Heart left ventricle (tissue), 16 donors: Measurements from ENCODE around the gene TAF5. TPM values are rescaled to one million over a fixed set of nuclear protein-coding genes. Genes with fewer than 3 reads are reported as not detected.

Experiments used
- ATAC-seq, 4 donors: fragments of 200-7000 bp; cut with Tn5 transposase; one replicate each; pipeline ENCODE4 v1.9.1; 2020 to 2022; ENCODE audit warnings: moderate library complexity in 4 of 4, mild to moderate bottlenecking in 3 of 4, moderate number of reproducible peaks in 1 of 4
- DNase-seq, 5 donors: peaks; one replicate each; pipeline ENCODE4 v3.0.0-alpha.2; 2020
- H3K27ac ChIP-seq, 12 donors: fragments of 200-600 bp; sonication (generic) in 4 of 12; one replicate each; pipeline versions ENCODE4 v1.5.0 to v1.8.0; 2016 to 2022; ENCODE audit warnings: mild to moderate bottlenecking in 2 of 12
- H3K27me3 ChIP-seq, 9 donors: fragments of 200-600 bp; sonication (generic) in 2 of 9; one replicate each; pipeline versions ENCODE4 v1.5.1 to v1.8.0; 2016 to 2022; ENCODE audit warnings: mild to moderate bottlenecking in 3 of 9
- H3K36me3 ChIP-seq, 9 donors: fragments of 200-600 bp; sonication (generic) in 2 of 9; one replicate each; pipeline versions ENCODE4 v1.5.0 to v1.8.0; 2018 to 2022; ENCODE audit warnings: mild to moderate bottlenecking in 2 of 9
- H3K4me1 ChIP-seq, 12 donors: fragments of 200-600 bp; sonication (generic) in 4 of 12; one replicate each; pipeline versions ENCODE4 v1.5.0 to v1.8.0; 2016 to 2022; ENCODE audit warnings: mild to moderate bottlenecking in 3 of 12
- H3K4me3 ChIP-seq, 12 donors: fragments of 200-600 bp; sonication (generic) in 4 of 12; one replicate each; pipeline versions ENCODE4 v1.5.0 to v1.8.0; 2017 to 2022; ENCODE audit warnings: mild to moderate bottlenecking in 9 of 12, moderate library complexity in 4 of 12
- H3K9me3 ChIP-seq, 12 donors: fragments of 200-600 bp; sonication (generic) in 4 of 12; one replicate each; pipeline versions ENCODE4 v1.5.0 to v1.8.0; 2016 to 2022; ENCODE audit warnings: mild to moderate bottlenecking in 1 of 12
- POLR2A ChIP-seq, 2 donors: fragments of 450-650 bp; IDR thresholded peaks; one replicate each; pipeline ENCODE4 v1.6.1; 2017; ENCODE audit warnings: antibody characterized with exemption in 2 of 2, mild to moderate bottlenecking in 2 of 2, moderate library complexity in 2 of 2
- WGBS, 4 donors: extraction: QIAGEN DNeasy Blood & Tissue Kit in 2 of 4; methylation state at CpG; one replicate each; pipeline versions ENCODE4 v1.1.5 to v1.1.7; 2013 to 2018; 5-methylcytosine and 5-hydroxymethylcytosine counted together
- intact Hi-C, 10 donors: fragments of 100-400 bp; cut with DNase I; formaldehyde crosslinking; loops; one replicate each; pipeline versions ENCODE4 v1.11.1 to v1.14.2; 2022
- polyA plus RNA-seq, 2 donors: library from polyadenylated mRNA; stranded (reverse); fragments of 200-250 nt; gene quantifications; one replicate each; pipeline ENCODE4 v1.2.3, GENCODE V29; 2013
- total RNA-seq, 9 donors: library from RNA; depleted of rRNA in 2 of 9; stranded (reverse); fragments of >200 nt in 2 of 9; fragmentation: NEBNext Ultra II Directional in 3 of 9; extraction: Animal tissue kit (Norgen Biotek cat#: 25700) in 3 of 9; gene quantifications; one replicate each; pipeline versions ENCODE4 v1.1.0 to v1.2.4, GENCODE V29; 2016 to 2023
- TF ChIP-seq, protein P1 (sequence below), 12 donors: fragments of 200-600 bp; sonication (generic) in 4 of 12; IDR thresholded peaks; one replicate each; pipeline versions ENCODE4 v1.5.0 to v1.8.0; 2018 to 2022; ENCODE audit warnings: antibody characterized with exemption in 12 of 12, mild to moderate bottlenecking in 5 of 12
- donor health status: ischemic (EF 13 %, LVEDD 7.1; RV severe dilation, severe dysfunction).
- donor health status: healthy with polysubstance abuse.
- donor health status: DM: no; HTN: yes; CAD: no.
- donor health status: DM: no; HTN: no; CAD: no.
- donor health status: ischemic (EF 25% LVEDD 6.9; RV normal size, moderate dysfunction).
- donor health status: ischemic (EF 25% LVEDD 5.7; RV mildly dilated, moderate dysfunction).
- donor health status: healthy.
- donor health status: DM: yes; HTN: yes; CAD: no.
- donor health status: ischemic (EF 35%, LVEDD 5.7; RV mildly dilated, moderate dysfunction).
- donor health status: nonischemic (EF 11% LVEDD 7.7; RV severe dilation, severe dysfunction).
- donor health status: DM: yes; HTN: yes; CAD: no.
- donor health status: PGD.
- donor health status: ischemic (EF 29% LVEDD 5.4; RV normal size, mild dysfunction).
- donor health status: nonischemic (EF 23%, LVEDD 6.1; RV moderate dilation, normal function).

TAF5 gene
- total and polyA plus RNA-seq, 11 donors = 1.1 to 3.3 (median 2.1) TPM

- Histone ChIP-seq H3K36me3 (peaks cover 0 to 84% (median 77%) of the 10 kb centered on the region in 9 donors), H3K27ac (no peak overlapping the region), H3K4me1 (no peaks in the 10 kb centered on the region), H3K4me3 (no peak overlapping the region), H3K27me3 (no peaks in the 10 kb centered on the region), H3K9me3 (no peaks in the 10 kb centered on the region)
- ATAC-seq (no peak), DNase-seq (no peak)
- no peak for TF ChIP-seq POLR2A (IDR thresholded peaks at IDR 0.05)
- TF ChIP-seq, protein P1, sequence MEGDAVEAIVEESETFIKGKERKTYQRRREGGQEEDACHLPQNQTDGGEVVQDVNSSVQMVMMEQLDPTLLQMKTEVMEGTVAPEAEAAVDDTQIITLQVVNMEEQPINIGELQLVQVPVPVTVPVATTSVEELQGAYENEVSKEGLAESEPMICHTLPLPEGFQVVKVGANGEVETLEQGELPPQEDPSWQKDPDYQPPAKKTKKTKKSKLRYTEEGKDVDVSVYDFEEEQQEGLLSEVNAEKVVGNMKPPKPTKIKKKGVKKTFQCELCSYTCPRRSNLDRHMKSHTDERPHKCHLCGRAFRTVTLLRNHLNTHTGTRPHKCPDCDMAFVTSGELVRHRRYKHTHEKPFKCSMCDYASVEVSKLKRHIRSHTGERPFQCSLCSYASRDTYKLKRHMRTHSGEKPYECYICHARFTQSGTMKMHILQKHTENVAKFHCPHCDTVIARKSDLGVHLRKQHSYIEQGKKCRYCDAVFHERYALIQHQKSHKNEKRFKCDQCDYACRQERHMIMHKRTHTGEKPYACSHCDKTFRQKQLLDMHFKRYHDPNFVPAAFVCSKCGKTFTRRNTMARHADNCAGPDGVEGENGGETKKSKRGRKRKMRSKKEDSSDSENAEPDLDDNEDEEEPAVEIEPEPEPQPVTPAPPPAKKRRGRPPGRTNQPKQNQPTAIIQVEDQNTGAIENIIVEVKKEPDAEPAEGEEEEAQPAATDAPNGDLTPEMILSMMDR (IDR thresholded peaks at IDR 0.05) = no peak
- intact Hi-C loops = loop anchor here in 5 of 10 donors (5.0 to 10.0 kb wide), 4 partner anchors 417 to 620 kb away; partner anchors contain the start of genes CNNM2 (in 4 of the 5), ARL3 (in 1 of the 5), CYP17A1 (in 1 of the 5) and SFXN2 (in 1 of the 5)
Measured at GRCh38 chr10:103334567-103334966, 33.2 kb upstream of the TAF5 start.

DNA sequence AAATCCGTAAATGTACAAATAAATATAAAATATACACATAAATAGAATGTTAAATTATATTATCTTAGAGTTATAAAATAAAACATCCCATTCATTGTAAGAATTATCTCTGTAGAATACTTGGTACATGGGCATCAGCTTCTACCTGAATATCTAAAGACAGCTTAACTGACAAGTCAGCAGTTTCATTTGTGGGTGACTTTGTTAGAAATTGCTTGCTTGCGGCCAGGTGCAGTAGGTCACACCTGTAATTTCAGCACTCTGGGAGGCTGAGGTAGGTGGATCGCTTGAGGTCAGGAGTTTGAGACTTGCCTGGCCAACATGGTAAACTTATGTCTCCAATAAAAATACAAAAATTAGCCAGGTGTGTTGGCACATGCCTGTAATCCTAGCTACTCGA is 31.4 kb upstream of the TAF5 start:
- DNase-seq (no peak), ATAC-seq (no peak)
- intact Hi-C loops = loop anchor here in 5 of 10 donors (10.0 kb wide), 3 partner anchors 422 to 622 kb away; partner anchors contain the start of genes CNNM2 (in 3 of the 5), ARL3 (in 1 of the 5), CYP17A1 (in 1 of the 5) and SFXN2 (in 1 of the 5)
- TF ChIP-seq, protein P1 (IDR thresholded peaks at IDR 0.05) = no peak
- TF ChIP-seq POLR2A (IDR thresholded peaks at IDR 0.05) = no peak
- no peaks in the 10 kb centered on the region for H3K27me3 ChIP-seq
- peaks cover 0 to 75% (median 61%) of the 10 kb centered on the region in 9 donors for H3K36me3 ChIP-seq
- H3K27ac ChIP-seq = no peak overlapping the region
- H3K4me3 ChIP-seq = no peak overlapping the region
- H3K4me1 ChIP-seq = no peaks in the 10 kb centered on the region
- 95 to 98% (median 97%) methylated on average over 4 of the region's 4 CpGs for WGBS, 4 donors
- H3K9me3 ChIP-seq = no peaks in the 10 kb centered on the region

DNA sequence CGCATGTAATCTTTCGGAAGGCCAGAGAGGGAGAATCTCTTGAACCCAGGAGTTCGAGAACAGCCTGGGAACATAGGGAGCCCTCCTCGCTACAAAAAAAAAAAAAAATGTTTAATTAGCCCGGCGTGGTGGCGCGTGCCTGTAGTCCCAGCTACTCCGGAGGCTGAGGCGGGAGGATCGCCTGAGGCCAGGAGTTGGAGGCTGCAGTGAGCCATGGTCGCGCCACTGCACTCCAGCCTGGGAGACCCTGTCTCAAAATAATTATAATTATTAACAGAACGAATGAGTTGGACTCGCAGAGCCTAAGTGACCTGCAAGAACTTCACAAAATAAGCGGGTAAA is 17.6 kb upstream of the TAF5 start:
- intact Hi-C loops = no loop called here
- DNase-seq (no peak), ATAC-seq (no peak)
- peaks cover 0 to 39% (median 34%) of the 10 kb centered on the region in 9 donors for H3K36me3 ChIP-seq
- H3K4me1 ChIP-seq = peaks cover 0 to 14% (median 6%) of the 10 kb centered on the region in 12 donors
- no peak for TF ChIP-seq POLR2A (IDR thresholded peaks at IDR 0.05)
- TF ChIP-seq, protein P1 (IDR thresholded peaks at IDR 0.05) = no peak
- peak overlapping the region in 10 of 12 donors; percentile 62 to 87 (median 78) for H3K27ac ChIP-seq
- WGBS, 4 donors = 58 to 60% (median 59%) methylated on average over 16 of the region's 16 CpGs
- peak overlapping the region; percentile 54 to 91 (median 78) for H3K4me3 ChIP-seq
- H3K9me3 ChIP-seq = no peaks in the 10 kb centered on the region
- H3K27me3 ChIP-seq = no peaks in the 10 kb centered on the region

GRCh38 chr10:103350517-103351260 is 17.1 kb upstream of the TAF5 start, which contains the start of gene PCGF6:
PCGF6 (minus strand) TSS chr10:103351140; CDS start chr10:103351066, 74 bp downstream.
- H3K27me3 ChIP-seq = no peaks in the 10 kb centered on the region
- peak; percentile 82 to 92 (median 84) for DNase-seq
- intact Hi-C loops = no loop called here
- TF ChIP-seq, protein P1 (IDR thresholded peaks at IDR 0.05) = peak in 4 of 12 donors; percentile 10 to 39 (median 23)
- peak in 1 of 2 donors; percentile 25 for TF ChIP-seq POLR2A (IDR thresholded peaks at IDR 0.05)
- peaks cover 0 to 14% (median 6%) of the 10 kb centered on the region in 12 donors for H3K4me1 ChIP-seq
- 0 to 1% (median 0%) methylated on average over 29 to 82 of the region's 82 CpGs for WGBS, 4 donors
- peak within 1 kb of the TSS; percentile 33 to 87 (median 77) for H3K27ac ChIP-seq
- peaks cover 0 to 34% (median 29%) of the 10 kb centered on the region in 9 donors for H3K36me3 ChIP-seq
- H3K9me3 ChIP-seq = no peaks in the 10 kb centered on the region
- H3K4me3 ChIP-seq = peak within 1 kb of the TSS; percentile 54 to 91 (median 78)
- peak; percentile 62 to 98 (median 96) for ATAC-seq
